H1 (cell line): Measurements from ENCODE around the gene VGLL2. TPM values are rescaled to one million over a fixed set of nuclear protein-coding genes. Genes with fewer than 3 reads are reported as not detected.

Source experiments
- EGR1 ChIP-seq: IDR thresholded peaks from 2 replicates; pipeline ENCODE4 v1.6.1; 2011; ENCODE audit warnings: low read depth, low read length, borderline replicate concordance
- NANOG ChIP-seq: IDR thresholded peaks from 2 replicates; pipeline ENCODE4 v1.6.1; 2011; ENCODE audit warnings: low read length, low read depth, mild to moderate bottlenecking, inconsistent platforms; ENCODE audit not compliant: insufficient read depth, poor library complexity, severe bottlenecking
- PHF8 ChIP-seq: fragments of 200-600 bp; sonication (generic); conservative IDR thresholded peaks from 2 replicates; pipeline ENCODE4 v1.7.1; 2012; ENCODE audit warnings: low read depth, mild to moderate bottlenecking, inconsistent platforms, low read length, moderate library complexity
- SIRT6 ChIP-seq: IDR thresholded peaks from one replicate; pipeline ENCODE4 v1.7.1; 2012; ENCODE audit warnings: low read length, inconsistent platforms
- ZNF274 ChIP-seq: IDR thresholded peaks from 2 replicates; pipeline ENCODE4 v1.7.0; 2012; ENCODE audit warnings: low read length, borderline replicate concordance; ENCODE audit errors: extremely low read depth
- polyA plus RNA-seq, 7 experiments: library from polyadenylated mRNA; depleted of rRNA in 3 of 7; stranded (reverse) in 5 of 7; unstranded in 2 of 7; fragments of >200 nt in 5 of 7; fragments of 200-250 nt in 2 of 7; gene quantifications; 1 replicate in 5 of 7; 2 replicates in 1 of 7; 4 replicates in 1 of 7; pipeline versions ENCODE4 v1.2.1 to v1.2.3, GENCODE V29; 2011 to 2013; ENCODE audit warnings: missing spikeins in 2 of 7, mixed read lengths in 2 of 7
- total RNA-seq: library from RNA; stranded (reverse); fragmentation: NEBNext Ultra II Directional; extraction: Animal tissue kit (Norgen Biotek cat#: 25700); gene quantifications from 2 replicates; pipeline ENCODE4 v1.2.1, GENCODE V29; 2021

VGLL2 gene
- total and polyA plus RNA-seq, 2 of the 8 experiments (the other 6 are each of a cell fraction or from before 2014, with no cell fraction given): not detected

- TF ChIP-seq SIRT6: no peak
- no peak for TF ChIP-seq NANOG
- TF ChIP-seq PHF8: no peak
- TF ChIP-seq ZNF274: no peak
- TF ChIP-seq EGR1: no peak
- TF ChIP-seq, all 59 proteins: peak for 0
These were observed 10.4 kb downstream of the VGLL2 start (continued) for GRCh38 chr6:117275711-117276110.
